Glomerular visceral epithelial cell (primary cell): ENCODE measurements around the gene OVCA2.
A peak's percentile ranks its signal among the peaks of the same experiment; 100 is the strongest.

Experiments
- DNase-seq: peaks from one replicate; pipeline ENCODE4 v3.0.0-alpha.2; 2016; ENCODE audit errors: extremely low spot score

OVCA2 gene

GRCh38 chr17:2084766-2085647, 43.2 kb downstream of the OVCA2 start:
- DNase-seq = no peak

GRCh38 chr17:2085648-2085949, 43.8 kb downstream of the OVCA2 start:
- DNase-seq = no peak

GRCh38 chr17:2086306-2086705, 44.5 kb downstream of the OVCA2 start:
- no peak for DNase-seq

GRCh38 chr17:2087597-2088211, 45.9 kb downstream of the OVCA2 start:
- DNase-seq = no peak

GRCh38 chr17:2089021-2089422, 47.2 kb downstream of the OVCA2 start:
- no peak for DNase-seq

- DNase-seq = no peak
Measured at GRCh38 chr17:2090210-2090641, 48.4 kb downstream of the OVCA2 start.

- peak; percentile 80 for DNase-seq
Measured at GRCh38 chr17:2090804-2091534, 49.1 kb downstream of the OVCA2 start.

- no peak for DNase-seq
Measured at GRCh38 chr17:2092253-2092652, 50.4 kb downstream of the OVCA2 start.
